ENCODE data around the gene DLG2.

DLG2 gene

DNA sequence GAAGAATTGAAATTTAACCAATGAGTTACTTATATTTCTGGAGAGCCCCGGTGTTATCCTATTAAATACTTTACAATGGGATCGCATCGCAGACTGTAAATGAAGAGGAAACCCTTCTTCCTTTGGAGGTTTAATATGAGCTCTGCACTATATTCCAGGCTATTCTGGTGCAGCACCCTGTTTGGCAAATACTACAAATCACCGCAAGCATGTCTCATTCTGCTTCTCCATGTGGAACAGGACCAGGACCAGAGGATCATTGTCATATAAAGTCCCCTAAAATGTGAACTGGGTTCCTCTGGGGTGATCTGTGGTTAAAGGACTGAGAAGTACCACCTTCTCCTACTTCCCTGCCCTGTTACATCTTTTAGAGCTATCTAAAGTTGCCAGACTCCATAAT lies 703.7 kb downstream of the DLG2 start:
- Histone ChIP-seq H3K4me2 (ENCODE audit: low read length) (no peak overlapping the region), H3K9ac (ENCODE audit: low read length) (no peak overlapping the region), H3K36me3 (ENCODE audit: insufficient read depth, low read length) (no peaks in the 10 kb centered on the region), H3K4me3 (ENCODE audit: low read depth, low read length, poor library complexity, severe bottlenecking) (no peak overlapping the region), H3K27ac (ENCODE audit: low read depth, low read length, poor library complexity, severe bottlenecking) (no peak overlapping the region), H3F3A (ENCODE audit: insufficient read depth, low read length) (no peaks in the 10 kb centered on the region), H3K79me2 (ENCODE audit: insufficient read depth, low read length) (no peaks in the 10 kb centered on the region), H3K27me3 (ENCODE audit: insufficient read depth, low read length) (no peaks in the 10 kb centered on the region), H4K20me1 (ENCODE audit: insufficient read depth, low read length) (no peaks in the 10 kb centered on the region), H3K9me2 (ENCODE audit: low read depth, low read length) (no peaks in the 10 kb centered on the region), H2AFZ (ENCODE audit: low read length) (no peak overlapping the region), H3K4me1 (ENCODE audit: insufficient read depth, low read length, severe bottlenecking) (no peaks in the 10 kb centered on the region), H3K9me3 (ENCODE audit: low read length) (no peaks in the 10 kb centered on the region)
- TF ChIP-seq EZH2 (IDR thresholded peaks at IDR 0.05; ENCODE audit: borderline replicate concordance, low read length): no peak
- TF ChIP-seq CTCF (IDR thresholded peaks at IDR 0.05; ENCODE audit: low read length): no peak

DNA sequence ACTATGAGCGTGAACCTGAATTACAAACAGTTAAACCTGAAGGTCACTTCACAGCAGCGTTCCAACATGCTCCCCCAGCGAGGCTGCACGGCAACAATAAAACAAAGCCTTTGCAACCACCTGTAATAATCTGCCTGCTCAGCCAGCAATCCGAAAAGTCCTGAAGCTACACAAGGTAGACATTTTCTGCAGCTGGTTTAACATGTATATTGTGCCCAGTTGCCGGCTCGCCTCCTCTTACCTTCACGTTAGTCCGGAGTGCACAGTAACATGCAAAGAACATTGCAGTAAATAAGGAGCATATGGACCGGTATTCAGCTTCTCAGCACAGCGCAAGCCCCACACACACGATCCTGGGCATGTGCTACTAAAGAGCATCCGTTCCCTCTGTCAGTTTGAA lies 704.3 kb downstream of the DLG2 start:
- no peaks in the 10 kb centered on the region for H4K20me1 ChIP-seq (ENCODE audit: insufficient read depth, low read length)
- no peak overlapping the region for H3K4me3 ChIP-seq (ENCODE audit: low read depth, low read length, poor library complexity, severe bottlenecking)
- H3K36me3 ChIP-seq (ENCODE audit: insufficient read depth, low read length): no peaks in the 10 kb centered on the region
- no peak for TF ChIP-seq EZH2 (IDR thresholded peaks at IDR 0.05; ENCODE audit: borderline replicate concordance, low read length)
- TF ChIP-seq CTCF (IDR thresholded peaks at IDR 0.05; ENCODE audit: low read length): no peak
- no peaks in the 10 kb centered on the region for H3K9me3 ChIP-seq (ENCODE audit: low read length)
- no peak overlapping the region for H2AFZ ChIP-seq (ENCODE audit: low read length)
- no peaks in the 10 kb centered on the region for H3K27me3 ChIP-seq (ENCODE audit: insufficient read depth, low read length)
- no peaks in the 10 kb centered on the region for H3K79me2 ChIP-seq (ENCODE audit: insufficient read depth, low read length)
- no peak overlapping the region for H3K27ac ChIP-seq (ENCODE audit: low read depth, low read length, poor library complexity, severe bottlenecking)
- no peaks in the 10 kb centered on the region for H3F3A ChIP-seq (ENCODE audit: insufficient read depth, low read length)
- H3K9me2 ChIP-seq (ENCODE audit: low read depth, low read length): no peaks in the 10 kb centered on the region
- no peaks in the 10 kb centered on the region for H3K4me1 ChIP-seq (ENCODE audit: insufficient read depth, low read length, severe bottlenecking)
- H3K9ac ChIP-seq (ENCODE audit: low read length): no peak overlapping the region
- H3K4me2 ChIP-seq (ENCODE audit: low read length): no peak overlapping the region

- Histone ChIP-seq H3K9me2 (ENCODE audit: low read depth, low read length) (no peaks in the 10 kb centered on the region), H2AFZ (ENCODE audit: low read length) (no peak overlapping the region), H3F3A (ENCODE audit: insufficient read depth, low read length) (no peaks in the 10 kb centered on the region), H3K9me3 (ENCODE audit: low read length) (no peaks in the 10 kb centered on the region), H3K4me1 (ENCODE audit: insufficient read depth, low read length, severe bottlenecking) (no peaks in the 10 kb centered on the region), H4K20me1 (ENCODE audit: insufficient read depth, low read length) (no peaks in the 10 kb centered on the region), H3K4me2 (ENCODE audit: low read length) (no peak overlapping the region), H3K36me3 (ENCODE audit: insufficient read depth, low read length) (no peaks in the 10 kb centered on the region), H3K27me3 (ENCODE audit: insufficient read depth, low read length) (no peaks in the 10 kb centered on the region), H3K27ac (ENCODE audit: low read depth, low read length, poor library complexity, severe bottlenecking) (no peak overlapping the region), H3K9ac (ENCODE audit: low read length) (no peak overlapping the region), H3K4me3 (ENCODE audit: low read depth, low read length, poor library complexity, severe bottlenecking) (no peak overlapping the region), H3K79me2 (ENCODE audit: insufficient read depth, low read length) (no peaks in the 10 kb centered on the region)
- no peak for TF ChIP-seq EZH2 (IDR thresholded peaks at IDR 0.05; ENCODE audit: borderline replicate concordance, low read length)
- no peak for TF ChIP-seq CTCF (IDR thresholded peaks at IDR 0.05; ENCODE audit: low read length)
Measured at GRCh38 chr11:84922212-84922805, 704.8 kb downstream of the DLG2 start.

Measured in OCI-LY1 (cell line).